ENCODE results near the gene RTN4RL1. TPM values are rescaled to one million over a fixed set of nuclear protein-coding genes. Genes with fewer than 3 reads are reported as not detected.

The RTN4RL1 gene
- total RNA-seq, 4 donors from 2014 or later: 16.4 to 24.8 (median 21.6) TPM

DNA sequence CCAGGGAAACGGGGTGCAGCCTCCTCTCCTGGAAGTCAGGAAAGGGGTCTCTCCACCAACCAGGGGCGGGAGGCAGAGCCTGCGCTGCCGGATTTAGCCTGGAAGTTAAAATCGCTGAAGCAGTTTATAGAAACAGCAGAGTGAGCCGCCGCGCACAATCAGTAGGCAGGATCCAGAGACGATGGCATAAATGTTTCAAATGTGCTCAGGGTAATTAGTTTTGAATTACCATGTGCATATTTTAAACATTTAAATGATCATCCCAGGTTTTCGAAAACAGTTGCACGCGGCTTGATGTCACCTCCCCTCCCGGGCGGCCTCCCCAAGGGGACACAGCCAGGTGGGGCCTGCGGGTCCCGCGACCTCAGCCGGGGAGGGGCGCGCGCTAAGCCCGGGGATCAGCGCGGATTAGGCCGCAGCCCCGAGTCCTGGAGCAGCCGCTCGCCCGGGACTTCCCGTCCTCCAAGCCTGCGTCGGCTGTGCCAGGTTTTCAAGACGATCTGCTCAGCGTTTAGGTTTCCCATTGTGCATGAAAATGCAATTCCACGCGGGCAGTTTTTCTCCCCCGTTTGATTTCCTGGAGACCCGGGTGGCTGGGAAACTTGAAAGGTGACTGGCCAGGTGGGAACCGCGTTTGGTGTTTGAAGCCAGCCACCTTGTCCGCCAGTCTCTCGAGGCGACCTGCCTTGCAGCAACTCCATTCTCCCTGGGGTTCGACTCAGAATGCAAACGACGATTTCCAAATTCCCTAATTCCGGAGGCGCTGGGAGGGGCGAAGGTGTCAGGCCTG lies 117.0 kb downstream of the RTN4RL1 start:
- Histone ChIP-seq H3K4me3 (peak overlapping the region; percentile 38), H3K27me3 (peaks cover 39% of the 10 kb centered on the region), H3K27ac (no peak overlapping the region), H3K9me3 (no peaks in the 10 kb centered on the region), H3K4me1 (peaks cover 18% of the 10 kb centered on the region), H3K36me3 (no peaks in the 10 kb centered on the region)
- 7% methylated on average over 29 of the region's 49 CpGs for WGBS
- no peak for DNase-seq (ENCODE audit: low spot score in 2 of 2)
- TF ChIP-seq EP300 (IDR thresholded peaks at IDR 0.05): no peak
- TF ChIP-seq, protein P1, sequence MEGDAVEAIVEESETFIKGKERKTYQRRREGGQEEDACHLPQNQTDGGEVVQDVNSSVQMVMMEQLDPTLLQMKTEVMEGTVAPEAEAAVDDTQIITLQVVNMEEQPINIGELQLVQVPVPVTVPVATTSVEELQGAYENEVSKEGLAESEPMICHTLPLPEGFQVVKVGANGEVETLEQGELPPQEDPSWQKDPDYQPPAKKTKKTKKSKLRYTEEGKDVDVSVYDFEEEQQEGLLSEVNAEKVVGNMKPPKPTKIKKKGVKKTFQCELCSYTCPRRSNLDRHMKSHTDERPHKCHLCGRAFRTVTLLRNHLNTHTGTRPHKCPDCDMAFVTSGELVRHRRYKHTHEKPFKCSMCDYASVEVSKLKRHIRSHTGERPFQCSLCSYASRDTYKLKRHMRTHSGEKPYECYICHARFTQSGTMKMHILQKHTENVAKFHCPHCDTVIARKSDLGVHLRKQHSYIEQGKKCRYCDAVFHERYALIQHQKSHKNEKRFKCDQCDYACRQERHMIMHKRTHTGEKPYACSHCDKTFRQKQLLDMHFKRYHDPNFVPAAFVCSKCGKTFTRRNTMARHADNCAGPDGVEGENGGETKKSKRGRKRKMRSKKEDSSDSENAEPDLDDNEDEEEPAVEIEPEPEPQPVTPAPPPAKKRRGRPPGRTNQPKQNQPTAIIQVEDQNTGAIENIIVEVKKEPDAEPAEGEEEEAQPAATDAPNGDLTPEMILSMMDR (IDR thresholded peaks at IDR 0.05): no peak
- no peak for TF ChIP-seq POLR2A (IDR thresholded peaks at IDR 0.05)
- TF ChIP-seq POLR2AphosphoS5 (IDR thresholded peaks at IDR 0.05): no peak

DNA sequence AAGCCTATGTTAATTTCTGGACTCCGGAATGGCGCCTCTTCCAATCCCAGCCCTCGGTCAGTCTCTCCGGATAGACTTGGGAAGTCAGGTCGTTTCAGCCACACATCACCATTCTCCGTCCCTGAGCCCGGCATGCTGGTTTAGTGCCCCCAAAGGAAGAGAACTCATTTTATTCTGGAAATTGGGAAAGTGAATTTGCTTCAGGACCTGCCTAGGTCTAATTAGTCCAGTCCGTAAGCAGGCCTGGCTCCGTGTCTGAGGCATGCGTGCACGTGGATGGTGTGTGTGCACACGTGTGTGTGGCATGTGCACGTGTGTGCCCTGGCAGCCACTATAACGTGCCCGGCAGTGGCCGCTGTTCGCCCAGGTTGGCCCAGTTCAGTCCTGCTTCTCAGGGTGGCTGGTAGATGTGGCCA lies 117.9 kb downstream of the RTN4RL1 start:
- Histone ChIP-seq H3K27me3 (peaks cover 31% of the 10 kb centered on the region), H3K36me3 (no peaks in the 10 kb centered on the region), H3K27ac (no peak overlapping the region), H3K4me3 (no peak overlapping the region), H3K4me1 (peaks cover 18% of the 10 kb centered on the region), H3K9me3 (no peaks in the 10 kb centered on the region)
- TF ChIP-seq, protein P1 (IDR thresholded peaks at IDR 0.05): no peak
- TF ChIP-seq POLR2AphosphoS5 (IDR thresholded peaks at IDR 0.05): no peak
- TF ChIP-seq POLR2A (IDR thresholded peaks at IDR 0.05): no peak
- no peak for TF ChIP-seq EP300 (IDR thresholded peaks at IDR 0.05)
- 62% methylated on average over 17 of the region's 17 CpGs for WGBS
- no peak for DNase-seq (ENCODE audit: low spot score in 2 of 2)

DNA sequence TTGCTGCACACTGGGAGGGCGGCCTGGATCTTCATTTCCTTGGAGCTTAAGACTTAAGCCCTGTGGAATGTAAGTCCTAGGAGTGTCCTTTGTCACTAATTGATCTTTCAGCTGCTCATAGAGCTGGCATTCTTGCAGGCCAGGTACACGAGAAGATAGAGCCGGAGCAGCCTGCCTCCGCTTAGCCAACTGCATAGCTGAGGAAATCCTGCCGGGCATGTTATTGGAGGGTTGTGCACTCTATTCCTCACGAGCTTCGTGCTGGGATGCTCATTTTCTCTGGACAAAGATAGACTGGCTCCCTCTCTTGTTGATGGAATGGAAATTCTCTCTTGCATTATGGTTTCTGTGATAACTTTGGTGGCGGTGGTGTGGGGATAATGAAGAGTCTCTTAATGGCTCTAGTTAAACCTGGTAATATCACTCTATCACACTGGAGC lies 118.5 kb downstream of the RTN4RL1 start:
- H3K4me3 ChIP-seq: no peak overlapping the region
- peaks cover 18% of the 10 kb centered on the region for H3K4me1 ChIP-seq
- H3K27me3 ChIP-seq: peaks cover 26% of the 10 kb centered on the region
- no peak overlapping the region for H3K27ac ChIP-seq
- WGBS: 53% methylated on average over 8 of the region's 8 CpGs
- no peak for DNase-seq (ENCODE audit: low spot score in 2 of 2)
- H3K9me3 ChIP-seq: no peaks in the 10 kb centered on the region
- TF ChIP-seq POLR2A (IDR thresholded peaks at IDR 0.05) (no peak), POLR2AphosphoS5 (IDR thresholded peaks at IDR 0.05) (no peak), EP300 (IDR thresholded peaks at IDR 0.05) (no peak)
- TF ChIP-seq, protein P1 (IDR thresholded peaks at IDR 0.05): no peak
- H3K36me3 ChIP-seq: no peaks in the 10 kb centered on the region

DNA sequence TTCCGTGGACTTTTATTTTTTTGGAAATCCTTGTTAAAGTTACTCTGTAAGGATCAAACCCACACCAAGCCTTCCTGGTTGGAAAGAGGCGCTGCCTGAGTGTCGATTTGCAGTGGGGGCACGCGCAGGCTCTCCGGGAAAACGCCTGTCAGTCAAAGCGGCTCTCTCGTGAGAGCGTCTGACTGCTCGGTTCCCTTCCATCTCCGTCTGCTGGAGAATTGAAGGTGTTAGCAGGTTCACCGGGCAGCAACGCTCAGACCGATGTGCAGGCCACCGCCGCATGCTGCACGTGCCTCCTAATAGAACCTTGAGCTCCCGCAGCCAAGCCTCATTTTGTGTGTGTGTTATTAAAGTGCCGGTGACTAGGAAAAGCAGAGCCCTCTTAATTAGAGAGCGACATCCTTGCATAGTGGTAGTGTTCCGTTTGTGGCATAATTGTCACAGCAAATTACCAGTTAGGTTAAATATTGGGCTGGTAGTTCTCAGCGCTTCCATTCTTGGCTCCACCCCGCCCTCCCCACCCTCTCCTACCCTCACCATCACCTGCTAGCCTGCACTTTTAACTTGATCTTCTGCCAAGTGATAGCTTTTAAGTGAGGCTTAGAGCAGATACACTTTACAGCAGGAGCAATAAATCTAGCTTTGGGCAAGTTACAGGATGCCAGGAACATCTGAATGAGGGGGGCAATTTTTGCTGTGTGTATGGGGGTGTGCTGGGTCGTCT lies 119.8 kb downstream of the RTN4RL1 start:
- Histone ChIP-seq H3K27ac (no peak overlapping the region), H3K36me3 (no peaks in the 10 kb centered on the region), H3K9me3 (no peaks in the 10 kb centered on the region), H3K4me1 (peaks cover 18% of the 10 kb centered on the region), H3K27me3 (peaks cover 20% of the 10 kb centered on the region), H3K4me3 (no peak overlapping the region)
- WGBS: 22% methylated on average over 20 of the region's 25 CpGs
- no peak for TF ChIP-seq POLR2A (IDR thresholded peaks at IDR 0.05)
- no peak for TF ChIP-seq POLR2AphosphoS5 (IDR thresholded peaks at IDR 0.05)
- TF ChIP-seq, protein P1 (IDR thresholded peaks at IDR 0.05): no peak
- no peak for TF ChIP-seq EP300 (IDR thresholded peaks at IDR 0.05)
- DNase-seq (ENCODE audit: low spot score in 2 of 2): no peak

All from suprapubic skin (tissue), 4 donors.